ENCODE measurements around the gene SH3RF2.
"Not testable (repeated sequence)": the region's sequence is repeated elsewhere in the genome, so short reads cannot be mapped to it uniquely, and the experiment has no call there.

Gene SH3RF2

DNA sequence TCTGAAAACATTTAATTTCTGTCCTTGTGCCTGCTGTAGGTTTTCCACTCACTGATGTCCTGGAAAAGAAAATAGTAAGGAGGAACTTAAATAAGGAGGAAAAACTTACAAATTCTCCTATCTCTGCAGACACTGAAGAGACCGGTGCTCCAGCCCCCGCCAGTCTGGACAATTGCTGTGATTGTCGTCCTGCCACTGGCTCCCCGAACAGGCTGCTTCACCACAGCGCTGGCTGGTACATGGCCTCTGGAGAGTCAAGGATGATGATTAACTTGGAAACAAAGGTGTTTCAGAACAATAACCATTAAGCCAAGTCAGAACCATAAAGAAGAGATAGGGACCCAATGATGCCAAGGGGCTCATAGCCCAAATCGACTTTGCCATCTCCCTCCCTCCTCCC is 161.7 kb downstream of the SH3RF2 start:
- no peak for DNase-seq

DNA sequence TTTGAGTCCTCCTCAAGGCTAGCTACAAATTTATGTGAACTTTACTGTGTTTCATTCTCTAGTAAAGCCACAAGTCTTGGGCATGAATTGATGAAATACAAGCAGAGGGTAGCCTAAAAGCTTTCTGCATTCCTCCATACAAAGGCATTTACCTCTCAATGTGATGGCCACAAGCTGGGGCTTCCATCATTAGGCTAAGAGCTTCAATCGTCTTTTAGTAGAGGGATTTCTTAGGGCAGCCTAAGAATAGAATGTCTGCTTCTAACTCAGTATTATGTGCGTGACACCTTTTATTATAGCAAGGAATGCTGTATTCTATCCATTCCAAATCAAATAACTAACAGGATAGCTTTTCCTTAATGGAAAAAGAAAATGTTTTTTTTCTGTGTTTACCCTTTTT is 165.3 kb downstream of the SH3RF2 start:
- DNase-seq = no peak

DNA sequence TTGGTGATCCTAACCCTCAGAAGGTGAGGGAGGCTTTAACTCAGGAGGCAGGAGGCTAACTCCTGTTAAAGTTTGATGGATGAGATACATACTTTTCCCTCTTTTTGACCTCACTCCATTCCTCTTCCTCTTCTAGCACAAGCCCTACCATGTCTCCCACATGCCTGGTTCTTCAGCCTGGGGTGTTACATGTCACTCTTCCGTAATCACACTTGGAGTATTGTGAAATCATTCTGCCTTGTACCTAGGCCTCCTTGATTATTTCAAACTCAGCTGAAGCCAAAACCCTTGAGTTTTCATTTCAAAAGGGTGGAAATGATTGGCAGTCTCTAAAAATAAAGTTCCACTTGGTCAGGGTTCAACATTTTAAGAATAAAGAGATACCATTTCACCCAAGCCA is 167.2 kb downstream of the SH3RF2 start:
- no peak for DNase-seq

- no peak for DNase-seq
Observed at GRCh38 chr5:146105477-146105876, 169.1 kb downstream of the SH3RF2 start, which contains the start of gene PLAC8L1. Gene PLAC8L1, minus strand, starts transcription at chr5:146105577. Its CDS starts 1,266 bp downstream, at chr5:146104311.

GRCh38 chr5:146107901-146108300 is 171.5 kb downstream of the SH3RF2 start:
- no peak for DNase-seq

GRCh38 chr5:146108870-146109269 is 172.5 kb downstream of the SH3RF2 start:
- not testable (repeated sequence) for DNase-seq

DNA sequence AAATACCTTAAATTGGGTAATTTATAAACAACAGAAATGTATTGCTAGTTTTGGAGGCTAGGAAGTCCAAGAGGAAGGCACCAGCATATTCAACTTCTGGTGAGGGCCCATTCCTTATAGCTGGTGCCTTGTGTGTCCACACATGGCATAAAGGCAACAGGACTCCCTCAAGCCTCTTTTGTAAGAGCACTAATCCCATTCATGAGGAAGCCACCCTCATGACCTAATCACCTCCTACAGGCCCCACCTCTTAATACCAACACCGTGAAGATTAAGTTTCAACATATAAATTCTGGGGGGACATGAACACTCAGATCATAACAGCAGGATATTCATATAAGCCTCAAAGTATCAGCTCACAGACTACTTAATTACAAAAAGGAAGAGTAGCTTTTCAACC is 173.0 kb downstream of the SH3RF2 start:
- no peak for DNase-seq

DNA sequence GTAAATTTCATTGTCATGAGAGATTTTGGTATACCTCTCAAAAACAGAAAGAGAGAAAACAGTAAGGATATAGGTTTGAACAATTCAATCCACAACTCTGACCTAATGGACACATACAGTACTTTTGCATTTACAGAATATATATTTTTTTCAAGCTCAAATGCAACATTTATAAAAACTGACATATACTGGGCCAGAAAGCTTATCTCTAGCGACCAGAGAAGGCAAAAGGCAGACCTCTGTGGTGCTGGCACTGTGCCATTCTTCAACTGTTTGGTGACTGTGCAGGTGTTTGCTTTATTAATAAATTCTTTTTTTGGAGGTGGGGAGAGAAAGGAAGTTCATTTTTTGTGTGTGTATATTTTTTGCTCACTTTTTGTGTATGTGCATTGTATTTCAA is 175.0 kb downstream of the SH3RF2 start:
- no peak for DNase-seq

- no peak for DNase-seq
Observed at GRCh38 chr5:146112476-146112875, 176.1 kb downstream of the SH3RF2 start.

Measured in CD4-positive, alpha-beta T cell treated with Interleukin-17A for 1 hour (primary cell).